Measurements from ENCODE around the gene RBM23. TPM values are rescaled to one million over a fixed set of nuclear protein-coding genes. Genes with fewer than 3 reads are reported as not detected.

Gene RBM23
- polyA plus RNA-seq, 2 of the 4 experiments (the other 2 are of a cell fraction) = 65.8 to 68.0 TPM

- WGBS (ENCODE audit: missing lambda C conversion rate) = 94% methylated on average over 21 of the region's 21 CpGs
- Histone ChIP-seq H3K27ac (peak overlapping the region; percentile 87 to 93), H3K4me1 (peaks cover 18% of the 10 kb centered on the region), H3K4me3 (peak overlapping the region; percentile 61), H3K4me2 (peak overlapping the region; percentile 73), H3K9me3 (no peaks in the 10 kb centered on the region)
- no peak for DNase-seq (ENCODE audit: low read depth in 1 of 2, low spot score in 1 of 2)
- FAIRE-seq = no peak
- TF ChIP-seq, protein P1, sequence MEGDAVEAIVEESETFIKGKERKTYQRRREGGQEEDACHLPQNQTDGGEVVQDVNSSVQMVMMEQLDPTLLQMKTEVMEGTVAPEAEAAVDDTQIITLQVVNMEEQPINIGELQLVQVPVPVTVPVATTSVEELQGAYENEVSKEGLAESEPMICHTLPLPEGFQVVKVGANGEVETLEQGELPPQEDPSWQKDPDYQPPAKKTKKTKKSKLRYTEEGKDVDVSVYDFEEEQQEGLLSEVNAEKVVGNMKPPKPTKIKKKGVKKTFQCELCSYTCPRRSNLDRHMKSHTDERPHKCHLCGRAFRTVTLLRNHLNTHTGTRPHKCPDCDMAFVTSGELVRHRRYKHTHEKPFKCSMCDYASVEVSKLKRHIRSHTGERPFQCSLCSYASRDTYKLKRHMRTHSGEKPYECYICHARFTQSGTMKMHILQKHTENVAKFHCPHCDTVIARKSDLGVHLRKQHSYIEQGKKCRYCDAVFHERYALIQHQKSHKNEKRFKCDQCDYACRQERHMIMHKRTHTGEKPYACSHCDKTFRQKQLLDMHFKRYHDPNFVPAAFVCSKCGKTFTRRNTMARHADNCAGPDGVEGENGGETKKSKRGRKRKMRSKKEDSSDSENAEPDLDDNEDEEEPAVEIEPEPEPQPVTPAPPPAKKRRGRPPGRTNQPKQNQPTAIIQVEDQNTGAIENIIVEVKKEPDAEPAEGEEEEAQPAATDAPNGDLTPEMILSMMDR (IDR thresholded peaks at IDR 0.05) = no peak
- TF ChIP-seq ZC3H11A (IDR thresholded peaks at IDR 0.05) (no peak), E2F6 (IDR thresholded peaks at IDR 0.05; ENCODE audit: borderline replicate concordance, low read depth) (no peak), ZNF302 (CRISPR knock-in tag; IDR thresholded peaks at IDR 0.05) (no peak), PHF8 (IDR thresholded peaks at IDR 0.05; ENCODE audit: borderline replicate concordance, low read depth) (no peak), RCOR1 (IDR thresholded peaks at IDR 0.05; ENCODE audit: low read depth, low read length) (no peak), ZSCAN20 (CRISPR knock-in tag; IDR thresholded peaks at IDR 0.05) (no peak), HOXA7 (CRISPR knock-in tag; IDR thresholded peaks at IDR 0.05) (no peak), SMC3 (IDR thresholded peaks at IDR 0.05) (no peak), JUN (IDR thresholded peaks at IDR 0.05) (no peak)
- TF ChIP-seq, protein P2, sequence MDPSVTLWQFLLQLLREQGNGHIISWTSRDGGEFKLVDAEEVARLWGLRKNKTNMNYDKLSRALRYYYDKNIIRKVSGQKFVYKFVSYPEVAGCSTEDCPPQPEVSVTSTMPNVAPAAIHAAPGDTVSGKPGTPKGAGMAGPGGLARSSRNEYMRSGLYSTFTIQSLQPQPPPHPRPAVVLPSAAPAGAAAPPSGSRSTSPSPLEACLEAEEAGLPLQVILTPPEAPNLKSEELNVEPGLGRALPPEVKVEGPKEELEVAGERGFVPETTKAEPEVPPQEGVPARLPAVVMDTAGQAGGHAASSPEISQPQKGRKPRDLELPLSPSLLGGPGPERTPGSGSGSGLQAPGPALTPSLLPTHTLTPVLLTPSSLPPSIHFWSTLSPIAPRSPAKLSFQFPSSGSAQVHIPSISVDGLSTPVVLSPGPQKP (IDR thresholded peaks at IDR 0.05; ENCODE audit: low read depth, low read length) = no peak
- ATAC-seq = no peak
- ChIA-PET CTCF (interaction anchor here (0.9 to 23.1 kb wide), 5 partner anchors 10 to 316 kb away, joined by 3 to 368 read pairs (median 7); partner anchors contain the start of gene LRP10), POLR2A (interaction anchor here (1.0 to 2.9 kb wide), 3 partner anchors 11 to 33 kb away, joined by 4 to 11 read pairs (median 5); partner anchors contain the start of genes LRP10 and RBM23)
These were observed 33.0 kb downstream of the RBM23 start for GRCh38 chr14:22885975-22886374.

DNA sequence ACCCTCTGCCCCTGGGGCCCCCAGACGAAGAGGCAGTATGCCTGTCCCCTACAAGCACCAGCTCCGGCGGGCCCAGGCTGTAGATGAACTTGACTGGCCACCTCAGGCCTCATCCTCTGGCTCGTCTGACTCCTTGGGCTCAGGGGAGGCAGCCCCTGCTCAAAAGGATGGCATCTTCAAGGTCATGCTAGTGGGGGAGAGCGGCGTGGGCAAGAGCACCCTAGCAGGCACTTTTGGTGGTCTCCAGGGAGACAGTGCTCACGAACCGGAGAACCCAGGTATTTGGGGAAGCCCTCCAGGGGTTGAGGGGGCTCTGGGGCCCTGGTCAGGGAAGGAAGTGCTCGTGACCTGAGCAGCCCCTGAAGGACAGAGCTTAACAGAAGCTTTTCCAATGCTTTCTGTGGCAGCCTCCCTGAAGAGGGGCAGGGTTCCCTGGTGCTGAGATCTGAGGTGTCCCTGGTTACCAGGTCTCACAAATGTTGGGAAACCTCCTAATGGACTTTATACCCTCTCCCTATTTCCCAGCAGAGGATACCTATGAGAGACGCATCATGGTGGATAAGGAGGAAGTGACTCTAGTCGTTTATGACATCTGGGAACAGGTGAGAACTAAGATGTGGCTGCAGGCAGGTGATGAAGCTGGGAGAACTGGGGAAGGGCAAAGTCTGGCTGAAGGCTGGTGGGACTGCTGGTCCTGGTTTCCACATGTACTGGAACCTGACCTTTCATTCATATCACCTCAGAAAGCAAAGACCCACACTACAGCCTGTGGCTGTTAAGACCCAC, 34.0 kb downstream of the RBM23 start:
- ATAC-seq (no peak), DNase-seq (ENCODE audit: low read depth in 1 of 2, low spot score in 1 of 2) (no peak), FAIRE-seq (no peak)
- 84% methylated on average over 10 of the region's 11 CpGs for WGBS (ENCODE audit: missing lambda C conversion rate)
- no peak overlapping the region for H3K27ac ChIP-seq
- no peaks in the 10 kb centered on the region for H3K9me3 ChIP-seq
- no peak overlapping the region for H3K4me2 ChIP-seq
- H3K4me1 ChIP-seq = peaks cover 13% of the 10 kb centered on the region
- CTCF ChIA-PET = interaction anchor here (1.2 to 23.1 kb wide), 10 partner anchors 11 to 329 kb away, joined by 3 to 368 read pairs (median 8); partner anchors contain the start of gene LRP10
- POLR2A ChIA-PET = interaction anchor here (2.0 kb wide), 1 partner anchor 34 kb away, joined by 5 read pairs; the partner anchor contains the start of gene RBM23
- no peak overlapping the region for H3K4me3 ChIP-seq
- TF ChIP-seq ZFP36 (IDR thresholded peaks at IDR 0.05; ENCODE audit: borderline replicate concordance, partially characterized antibody) (no peak), CHD2 (IDR thresholded peaks at IDR 0.05; ENCODE audit: low read length, partially characterized antibody) (no peak), FOSB (CRISPR knock-in tag; IDR thresholded peaks at IDR 0.05) (no peak), TP53 (CRISPR knock-in tag; IDR thresholded peaks at IDR 0.05) (no peak), HOXA7 (CRISPR knock-in tag; IDR thresholded peaks at IDR 0.05) (no peak), CEBPB (IDR thresholded peaks at IDR 0.05) (no peak), ATOH8 (CRISPR knock-in tag; IDR thresholded peaks at IDR 0.05; ENCODE audit: low read depth) (no peak), ZC3H11A (IDR thresholded peaks at IDR 0.05) (no peak), MAZ (IDR thresholded peaks at IDR 0.05; ENCODE audit: borderline replicate concordance, low read depth, low read length) (no peak), CBX8 (IDR thresholded peaks at IDR 0.05) (no peak), RCOR1 (IDR thresholded peaks at IDR 0.05; ENCODE audit: low read depth, low read length) (no peak), PHF8 (IDR thresholded peaks at IDR 0.05; ENCODE audit: borderline replicate concordance, low read depth) (no peak), FOSL2 (IDR thresholded peaks at IDR 0.05) (no peak), FOSL2 (CRISPR knock-in tag; IDR thresholded peaks at IDR 0.05) (no peak), NPAS2 (CRISPR knock-in tag; IDR thresholded peaks at IDR 0.05; ENCODE audit: borderline replicate concordance) (no peak), SREBF2 (IDR thresholded peaks at IDR 0.05) (no peak), POLR2AphosphoS2 (conservative IDR thresholded peaks at IDR 0.05; ENCODE audit: low read length) (no peak)
- TF ChIP-seq, protein P3, sequence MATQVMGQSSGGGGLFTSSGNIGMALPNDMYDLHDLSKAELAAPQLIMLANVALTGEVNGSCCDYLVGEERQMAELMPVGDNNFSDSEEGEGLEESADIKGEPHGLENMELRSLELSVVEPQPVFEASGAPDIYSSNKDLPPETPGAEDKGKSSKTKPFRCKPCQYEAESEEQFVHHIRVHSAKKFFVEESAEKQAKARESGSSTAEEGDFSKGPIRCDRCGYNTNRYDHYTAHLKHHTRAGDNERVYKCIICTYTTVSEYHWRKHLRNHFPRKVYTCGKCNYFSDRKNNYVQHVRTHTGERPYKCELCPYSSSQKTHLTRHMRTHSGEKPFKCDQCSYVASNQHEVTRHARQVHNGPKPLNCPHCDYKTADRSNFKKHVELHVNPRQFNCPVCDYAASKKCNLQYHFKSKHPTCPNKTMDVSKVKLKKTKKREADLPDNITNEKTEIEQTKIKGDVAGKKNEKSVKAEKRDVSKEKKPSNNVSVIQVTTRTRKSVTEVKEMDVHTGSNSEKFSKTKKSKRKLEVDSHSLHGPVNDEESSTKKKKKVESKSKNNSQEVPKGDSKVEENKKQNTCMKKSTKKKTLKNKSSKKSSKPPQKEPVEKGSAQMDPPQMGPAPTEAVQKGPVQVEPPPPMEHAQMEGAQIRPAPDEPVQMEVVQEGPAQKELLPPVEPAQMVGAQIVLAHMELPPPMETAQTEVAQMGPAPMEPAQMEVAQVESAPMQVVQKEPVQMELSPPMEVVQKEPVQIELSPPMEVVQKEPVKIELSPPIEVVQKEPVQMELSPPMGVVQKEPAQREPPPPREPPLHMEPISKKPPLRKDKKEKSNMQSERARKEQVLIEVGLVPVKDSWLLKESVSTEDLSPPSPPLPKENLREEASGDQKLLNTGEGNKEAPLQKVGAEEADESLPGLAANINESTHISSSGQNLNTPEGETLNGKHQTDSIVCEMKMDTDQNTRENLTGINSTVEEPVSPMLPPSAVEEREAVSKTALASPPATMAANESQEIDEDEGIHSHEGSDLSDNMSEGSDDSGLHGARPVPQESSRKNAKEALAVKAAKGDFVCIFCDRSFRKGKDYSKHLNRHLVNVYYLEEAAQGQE (IDR thresholded peaks at IDR 0.05) = no peak
- TF ChIP-seq, protein P4, sequence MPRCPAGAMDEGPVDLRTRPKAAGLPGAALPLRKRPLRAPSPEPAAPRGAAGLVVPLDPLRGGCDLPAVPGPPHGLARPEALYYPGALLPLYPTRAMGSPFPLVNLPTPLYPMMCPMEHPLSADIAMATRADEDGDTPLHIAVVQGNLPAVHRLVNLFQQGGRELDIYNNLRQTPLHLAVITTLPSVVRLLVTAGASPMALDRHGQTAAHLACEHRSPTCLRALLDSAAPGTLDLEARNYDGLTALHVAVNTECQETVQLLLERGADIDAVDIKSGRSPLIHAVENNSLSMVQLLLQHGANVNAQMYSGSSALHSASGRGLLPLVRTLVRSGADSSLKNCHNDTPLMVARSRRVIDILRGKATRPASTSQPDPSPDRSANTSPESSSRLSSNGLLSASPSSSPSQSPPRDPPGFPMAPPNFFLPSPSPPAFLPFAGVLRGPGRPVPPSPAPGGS (IDR thresholded peaks at IDR 0.05) = no peak
